D341Med (cell line): ENCODE results near the gene SASH1.

Experiments
- DNase-seq: peaks from one replicate; pipeline ENCODE4 v3.0.0; 2012; ENCODE audit warnings: low spot score

Gene SASH1

GRCh38 chr6:148460876-148461646, 118.4 kb downstream of the SASH1 start:
- no peak for DNase-seq

DNA sequence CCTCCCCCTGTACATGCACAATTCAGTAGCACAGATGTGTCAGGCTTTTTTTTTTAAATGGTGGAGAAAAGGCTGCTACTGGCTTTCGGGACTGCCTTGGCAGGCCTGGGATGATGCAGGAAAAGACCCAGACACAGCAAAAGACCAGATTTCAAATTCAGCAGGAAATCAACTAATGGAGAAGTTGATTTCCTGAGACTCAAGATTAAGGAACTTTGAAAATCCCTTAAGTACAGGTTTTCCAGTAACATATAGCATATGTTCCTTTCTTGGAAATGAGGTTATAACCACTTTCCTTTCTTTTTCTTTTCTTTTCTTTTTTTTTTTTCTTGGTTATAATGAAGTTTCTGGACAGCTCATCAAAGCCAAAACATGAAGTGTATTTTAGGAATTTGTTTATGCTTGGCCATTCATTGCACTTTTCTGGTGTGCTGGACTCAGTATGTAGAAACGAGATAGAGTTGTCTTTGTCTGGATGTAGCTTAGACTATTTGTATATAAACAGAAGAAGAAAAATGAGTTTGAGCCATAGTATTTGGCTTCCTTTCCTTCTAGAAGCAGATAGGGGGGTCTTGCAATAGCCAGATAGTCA, 119.4 kb downstream of the SASH1 start:
- no peak for DNase-seq

- DNase-seq, result no peak
Measured at GRCh38 chr6:148463671-148464070, 121.0 kb downstream of the SASH1 start.

GRCh38 chr6:148464319-148465010, 121.8 kb downstream of the SASH1 start:
- DNase-seq, result peak; percentile 73

- DNase-seq, result no peak
Measured at GRCh38 chr6:148465011-148465335, 122.3 kb downstream of the SASH1 start.

DNA sequence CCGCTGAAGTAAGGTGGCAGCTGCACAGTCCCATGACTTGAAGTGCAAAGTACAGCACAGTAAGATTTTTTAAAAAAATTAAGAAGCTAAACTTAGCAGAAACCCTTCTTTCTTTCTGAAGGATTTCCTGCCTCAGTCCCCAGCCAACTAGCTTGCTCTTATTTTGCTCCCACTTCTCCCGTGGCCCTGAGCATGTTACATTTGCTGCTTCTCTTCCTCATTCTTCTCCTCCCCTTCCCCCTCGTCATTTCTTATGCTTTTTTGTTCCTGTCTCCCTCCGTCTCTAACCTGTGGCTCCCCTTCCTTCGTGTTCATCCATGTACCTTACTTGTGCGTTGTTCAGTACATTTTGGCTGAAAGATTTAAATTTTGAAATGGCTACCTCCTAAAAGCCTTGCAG, 123.0 kb downstream of the SASH1 start:
- no peak for DNase-seq

DNA sequence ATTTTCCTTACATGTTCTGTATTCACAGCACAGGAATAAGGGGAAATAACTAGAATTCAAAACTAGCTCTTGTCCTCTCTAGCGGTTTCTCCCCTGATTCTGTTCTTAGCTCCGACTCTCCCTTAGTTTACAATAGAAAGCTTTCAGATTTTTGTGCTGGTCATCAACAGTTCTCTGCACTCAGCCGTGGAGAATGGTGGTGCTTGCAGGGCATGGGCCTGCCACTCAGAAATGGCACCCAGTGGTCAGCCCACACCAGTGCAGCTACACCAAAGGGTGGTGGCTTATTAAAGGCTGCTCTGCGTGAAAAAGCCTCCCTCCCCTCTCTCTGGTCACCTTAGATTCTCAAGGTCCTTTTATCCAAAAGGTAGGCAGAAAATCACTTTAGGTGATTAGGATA, 123.5 kb downstream of the SASH1 start:
- no peak for DNase-seq

DNA sequence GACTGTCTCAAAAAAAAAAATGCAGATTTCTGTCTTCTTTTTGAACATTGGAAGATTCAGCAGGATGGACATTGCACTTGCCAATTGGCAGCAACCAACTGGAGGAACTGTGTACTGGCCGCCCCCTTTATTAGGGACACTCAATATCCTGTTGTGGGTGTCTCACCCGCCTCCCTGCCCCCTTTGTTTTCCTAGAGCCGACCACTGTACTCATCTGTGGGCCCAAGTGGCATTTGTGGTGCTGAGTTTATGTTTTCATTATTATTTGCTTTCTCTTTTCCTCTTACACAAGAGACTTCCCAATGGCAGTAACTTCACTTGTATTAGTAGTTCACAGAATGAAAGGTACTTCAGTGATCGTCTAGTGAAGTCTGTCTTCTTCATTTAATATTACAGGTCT, 125.3 kb downstream of the SASH1 start:
- DNase-seq, result no peak

DNA sequence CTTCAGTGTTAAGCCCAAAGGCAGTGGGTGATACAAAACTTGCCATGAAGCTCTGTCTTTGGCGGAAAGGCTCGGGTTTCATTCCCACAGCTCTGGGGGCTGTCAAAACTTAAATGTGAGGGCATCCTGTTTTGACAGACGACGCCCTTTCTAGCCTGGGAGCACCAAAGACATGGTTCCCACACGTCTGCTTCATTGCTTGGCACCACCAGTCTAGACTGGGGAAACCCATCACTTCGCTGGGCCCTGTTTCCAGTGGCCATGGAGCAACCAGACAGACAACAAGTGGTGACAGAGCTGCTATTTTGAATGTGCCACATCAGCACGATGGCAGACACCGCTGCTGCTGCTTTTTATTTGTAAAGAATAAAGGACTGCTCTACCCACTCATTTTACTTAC, 127.5 kb downstream of the SASH1 start:
- DNase-seq, result no peak

DNA sequence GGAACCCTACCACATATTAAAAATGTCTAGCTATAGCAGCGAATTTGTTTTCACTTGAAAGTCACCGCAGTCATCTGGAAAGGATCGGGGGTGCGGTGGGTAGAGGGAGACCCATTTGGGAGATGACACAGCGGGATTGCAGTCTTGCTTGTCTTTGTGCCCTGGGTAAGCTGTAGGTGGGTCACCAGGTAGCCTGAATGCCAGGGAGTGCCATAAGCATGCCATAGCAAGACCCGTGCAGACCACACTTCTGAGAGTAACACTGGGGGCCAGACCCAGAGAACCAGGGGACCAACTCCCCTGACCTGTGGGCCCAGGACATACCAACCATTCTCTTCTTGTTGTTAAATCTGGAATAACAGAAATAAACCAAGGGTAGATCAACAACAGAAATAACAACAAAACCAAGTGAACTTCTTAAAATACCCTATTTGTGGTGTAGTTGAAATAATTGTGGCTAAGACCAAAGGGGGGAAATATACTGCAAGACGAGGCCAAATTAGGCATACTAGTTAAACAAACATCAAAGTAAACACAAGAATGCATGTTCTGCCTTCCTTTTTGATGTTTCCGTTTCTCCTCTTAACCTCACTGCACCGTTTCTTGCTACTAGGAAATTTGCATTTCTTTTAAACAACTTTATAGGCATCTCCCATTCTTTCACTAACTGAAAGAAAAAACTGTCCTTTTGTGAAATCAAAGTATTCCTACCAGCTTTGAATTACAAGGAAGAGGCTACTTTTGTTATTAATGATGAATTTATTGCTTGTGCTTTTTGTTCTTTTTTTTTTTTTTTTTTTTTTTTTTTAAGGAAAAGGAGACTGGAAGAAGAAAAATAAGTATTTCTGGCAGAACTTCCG, 128.2 kb downstream of the SASH1 start:
- DNase-seq, result no peak

- no peak for DNase-seq
Measured at GRCh38 chr6:148471624-148472159, 129.1 kb downstream of the SASH1 start.

- no peak for DNase-seq
Measured at GRCh38 chr6:148472171-148473105, 129.8 kb downstream of the SASH1 start.

DNA sequence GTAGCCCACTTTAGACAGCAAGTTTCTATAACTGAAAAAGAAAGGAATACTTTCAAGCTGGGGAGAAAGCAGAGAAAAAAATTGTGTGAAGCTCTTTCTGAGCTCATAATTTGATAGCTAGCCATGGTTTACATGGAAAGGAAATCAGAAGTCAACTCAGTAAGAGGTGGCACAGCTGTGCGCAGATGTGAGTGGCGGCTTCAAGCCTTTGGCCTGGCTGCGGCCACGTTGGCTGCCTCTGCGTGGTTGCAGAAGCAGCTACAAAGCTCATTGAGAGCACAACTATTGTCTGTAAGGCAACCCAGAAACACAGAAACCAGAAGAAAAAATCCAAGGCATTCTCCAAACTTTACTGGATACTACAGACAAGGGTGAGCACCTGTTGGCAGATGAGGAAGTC, 136.9 kb downstream of the SASH1 start:
- DNase-seq, result no peak

- DNase-seq, result no peak
Measured at GRCh38 chr6:148487461-148487860, 144.8 kb downstream of the SASH1 start.

- DNase-seq, result no peak
Measured at GRCh38 chr6:148491638-148492251, 149.1 kb downstream of the SASH1 start.

GRCh38 chr6:148492654-148493290, 150.1 kb downstream of the SASH1 start:
- DNase-seq, result no peak

- DNase-seq, result no peak
Measured at GRCh38 chr6:148493424-148493823, 150.8 kb downstream of the SASH1 start.

GRCh38 chr6:148494226-148494625, 151.6 kb downstream of the SASH1 start:
- DNase-seq, result no peak

GRCh38 chr6:148495029-148495428, 152.4 kb downstream of the SASH1 start:
- DNase-seq, result no peak

DNA sequence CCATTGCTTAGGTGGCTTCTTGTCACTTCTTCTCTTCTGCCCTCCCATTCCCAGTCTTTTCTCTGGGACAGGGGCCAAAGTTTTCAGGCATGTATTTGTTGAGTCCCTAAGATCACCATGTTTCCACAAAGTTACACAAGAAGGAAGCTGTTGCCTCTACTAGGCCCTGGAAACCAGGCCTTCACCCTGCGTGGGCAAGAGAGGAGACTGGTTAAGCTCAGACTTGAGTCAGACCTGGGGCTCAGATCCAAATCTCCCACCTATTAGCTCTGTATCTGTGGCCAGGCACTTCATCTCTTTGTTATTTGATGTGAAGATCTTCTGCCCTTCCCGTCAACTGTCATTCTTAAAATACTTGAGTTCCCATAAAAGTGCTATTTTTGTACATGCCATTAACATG, 154.6 kb downstream of the SASH1 start:
- no peak for DNase-seq
